MM.1S (cell line): Measurements from ENCODE around the gene MICAL2.

Experiments
- EZH2 ChIP-seq: fragments of 300-600 bp; sonication (generic); optimal IDR thresholded peaks from 2 replicates; pipeline ENCODE3; 2017; ENCODE audit warnings: low read depth, mild to moderate bottlenecking, antibody characterized with exemption, low read length, mixed read lengths
- TF ChIP-seq, protein P1 (sequence below): fragments of 300-600 bp; sonication (generic); IDR thresholded peaks from 2 replicates; pipeline ENCODE4 v1.5.1; 2016; ENCODE audit warnings: antibody characterized with exemption, low read length, mixed read lengths

DNA sequence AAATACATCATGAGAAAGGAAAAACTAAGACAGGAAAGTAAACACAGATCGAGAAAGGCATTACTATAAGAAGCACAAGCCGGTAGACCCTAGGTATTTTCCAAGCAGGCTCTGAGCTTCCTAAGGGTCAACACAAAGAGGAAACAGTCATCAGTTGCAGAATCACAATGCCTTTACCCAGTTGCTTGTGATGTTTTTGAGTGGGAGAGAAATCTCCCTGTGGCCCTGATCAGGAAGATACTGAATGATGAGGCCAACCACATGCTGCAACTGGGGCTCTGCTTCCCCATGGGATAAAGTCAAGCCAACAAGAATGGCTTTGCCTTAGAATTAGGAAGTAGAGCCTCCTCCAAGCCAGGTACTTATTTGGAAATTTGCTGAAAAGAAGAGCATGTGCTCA, 132.6 kb downstream of the MICAL2 start:
- TF ChIP-seq, protein P1, sequence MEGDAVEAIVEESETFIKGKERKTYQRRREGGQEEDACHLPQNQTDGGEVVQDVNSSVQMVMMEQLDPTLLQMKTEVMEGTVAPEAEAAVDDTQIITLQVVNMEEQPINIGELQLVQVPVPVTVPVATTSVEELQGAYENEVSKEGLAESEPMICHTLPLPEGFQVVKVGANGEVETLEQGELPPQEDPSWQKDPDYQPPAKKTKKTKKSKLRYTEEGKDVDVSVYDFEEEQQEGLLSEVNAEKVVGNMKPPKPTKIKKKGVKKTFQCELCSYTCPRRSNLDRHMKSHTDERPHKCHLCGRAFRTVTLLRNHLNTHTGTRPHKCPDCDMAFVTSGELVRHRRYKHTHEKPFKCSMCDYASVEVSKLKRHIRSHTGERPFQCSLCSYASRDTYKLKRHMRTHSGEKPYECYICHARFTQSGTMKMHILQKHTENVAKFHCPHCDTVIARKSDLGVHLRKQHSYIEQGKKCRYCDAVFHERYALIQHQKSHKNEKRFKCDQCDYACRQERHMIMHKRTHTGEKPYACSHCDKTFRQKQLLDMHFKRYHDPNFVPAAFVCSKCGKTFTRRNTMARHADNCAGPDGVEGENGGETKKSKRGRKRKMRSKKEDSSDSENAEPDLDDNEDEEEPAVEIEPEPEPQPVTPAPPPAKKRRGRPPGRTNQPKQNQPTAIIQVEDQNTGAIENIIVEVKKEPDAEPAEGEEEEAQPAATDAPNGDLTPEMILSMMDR, result no peak
- TF ChIP-seq EZH2, result no peak
